ENCODE measurements around the gene CST5. TPM values are rescaled to one million over a fixed set of nuclear protein-coding genes. Genes with fewer than 3 reads are reported as not detected.
"Not testable (repeated sequence)": the region's sequence is repeated elsewhere in the genome, so short reads cannot be mapped to it uniquely, and the experiment has no call there.

CST5 gene
- total RNA-seq, 4 donors from 2014 or later: not detected

GRCh38 chr20:23869520-23869919, 10.0 kb downstream of the CST5 start:
- Histone ChIP-seq H3K9me3 (no peaks in the 10 kb centered on the region), H3K4me3 (no peak overlapping the region), H3K4me1 (no peaks in the 10 kb centered on the region), H3K36me3 (no peaks in the 10 kb centered on the region), H3K27ac (no peak overlapping the region), H3K27me3 (peaks cover 0 to 34% (median 0%) of the 10 kb centered on the region in 4 donors)
- WGBS, 2 donors: 41 to 44% methylated on average over 2 of the region's 2 CpGs
- TF ChIP-seq CTCF (IDR thresholded peaks at IDR 0.05) (no peak), POLR2A (IDR thresholded peaks at IDR 0.05) (no peak)
- intact Hi-C loops (cut with DNase I): no loop called here
- no peak for DNase-seq

- Histone ChIP-seq H3K9me3 (peaks cover 0 to under 1% (median 0%) of the 10 kb centered on the region in 3 donors), H3K27ac (no peak overlapping the region), H3K27me3 (peaks cover 0 to 34% (median 0%) of the 10 kb centered on the region in 4 donors), H3K36me3 (no peaks in the 10 kb centered on the region), H3K4me1 (no peaks in the 10 kb centered on the region), H3K4me3 (no peak overlapping the region)
- no peak for TF ChIP-seq CTCF (IDR thresholded peaks at IDR 0.05)
- TF ChIP-seq POLR2A (IDR thresholded peaks at IDR 0.05): no peak
- DNase-seq: no peak
- intact Hi-C loops (cut with DNase I): no loop called here
- 31 to 39% methylated on average over 5 of the region's 5 CpGs for WGBS, 2 donors
Observed at GRCh38 chr20:23868321-23868720, 11.2 kb downstream of the CST5 start.

GRCh38 chr20:23867152-23867776, 12.3 kb downstream of the CST5 start:
- intact Hi-C loops (cut with DNase I): no loop called here

GRCh38 chr20:23860771-23861170, 18.8 kb downstream of the CST5 start:
- intact Hi-C loops (cut with DNase I); H3K4me1 ChIP-seq; H3K27ac ChIP-seq; H3K36me3 ChIP-seq; DNase-seq; H3K27me3 ChIP-seq; H3K9me3 ChIP-seq; H3K4me3 ChIP-seq: not testable (repeated sequence)
- 56 to 64% methylated on average over 3 to 10 of the region's 10 CpGs for WGBS, 2 donors

More at GRCh38 chr20:23867152-23867776, 12.3 kb downstream of the CST5 start:
- Histone ChIP-seq H3K4me1 (no peaks in the 10 kb centered on the region), H3K36me3 (no peaks in the 10 kb centered on the region), H3K27ac (no peak overlapping the region), H3K27me3 (peaks cover 0 to 29% (median 0%) of the 10 kb centered on the region in 4 donors), H3K9me3 (peaks cover 0 to 4% (median 0%) of the 10 kb centered on the region in 3 donors), H3K4me3 (no peak overlapping the region)
- WGBS, 2 donors: 61 to 65% methylated on average over 8 to 9 of the region's 9 CpGs
- no peak for DNase-seq
- no peak for TF ChIP-seq CTCF (IDR thresholded peaks at IDR 0.05)
- no peak for TF ChIP-seq POLR2A (IDR thresholded peaks at IDR 0.05)

- peaks cover 0 to 1% (median 0%) of the 10 kb centered on the region in 3 donors for H3K9me3 ChIP-seq
- DNase-seq: no peak
- no peak overlapping the region for H3K4me3 ChIP-seq
- no peaks in the 10 kb centered on the region for H3K4me1 ChIP-seq
- intact Hi-C loops (cut with DNase I): no loop called here
- no peaks in the 10 kb centered on the region for H3K36me3 ChIP-seq
- H3K27me3 ChIP-seq: no peaks in the 10 kb centered on the region
- no peak for TF ChIP-seq CTCF (IDR thresholded peaks at IDR 0.05)
- no peak for TF ChIP-seq POLR2A (IDR thresholded peaks at IDR 0.05)
- no peak overlapping the region for H3K27ac ChIP-seq
- WGBS, 2 donors: 47 to 63% methylated on average over 8 to 9 of the region's 9 CpGs
Observed at GRCh38 chr20:23857962-23858595, 21.5 kb downstream of the CST5 start.
